HG03135 (cell line): ENCODE results near the gene ITCH.
"Not testable (repeated sequence)": the region's sequence is repeated elsewhere in the genome, so short reads cannot be mapped to it uniquely, and the experiment has no call there.

Experiments
- ATAC-seq: cut with Tn5 transposase; IDR thresholded peaks from one replicate; pipeline ENCODE4 v1.9.1; 2021; ENCODE audit warnings: mild to moderate bottlenecking, moderate library complexity; ENCODE audit not compliant: unreplicated experiment

ITCH gene

GRCh38 chr20:34449674-34450592 lies 86.9 kb downstream of the ITCH start:
- no peak for ATAC-seq

- no peak for ATAC-seq
These were observed 89.4 kb downstream of the ITCH start for GRCh38 chr20:34452281-34452982.

- no peak for ATAC-seq
These were observed 95.6 kb downstream of the ITCH start for GRCh38 chr20:34458631-34459030.

GRCh38 chr20:34459209-34459897 lies 96.3 kb downstream of the ITCH start:
- no peak for ATAC-seq

GRCh38 chr20:34461779-34462087 lies 98.7 kb downstream of the ITCH start:
- ATAC-seq: no peak

- ATAC-seq: no peak
These were observed 105.9 kb downstream of the ITCH start for GRCh38 chr20:34468951-34469350.

- no peak for ATAC-seq
These were observed 109.3 kb downstream of the ITCH start for GRCh38 chr20:34472246-34472925.

- ATAC-seq: no peak
These were observed 110.3 kb downstream of the ITCH start for GRCh38 chr20:34473262-34473883.

GRCh38 chr20:34475979-34476736 lies 113.1 kb downstream of the ITCH start:
- ATAC-seq: no peak

- ATAC-seq: no peak
These were observed 116.6 kb downstream of the ITCH start for GRCh38 chr20:34479627-34480026.

- ATAC-seq: not testable (repeated sequence)
These were observed 119.1 kb downstream of the ITCH start for GRCh38 chr20:34482154-34482553.

- not testable (repeated sequence) for ATAC-seq
These were observed 120.6 kb downstream of the ITCH start for GRCh38 chr20:34483585-34484220.

GRCh38 chr20:34485068-34485634 lies 122.1 kb downstream of the ITCH start:
- no peak for ATAC-seq

- ATAC-seq: no peak
These were observed 128.3 kb downstream of the ITCH start for GRCh38 chr20:34491226-34491931.

GRCh38 chr20:34491932-34492509 lies 128.9 kb downstream of the ITCH start:
- ATAC-seq: no peak

- no peak for ATAC-seq
These were observed 130.6 kb downstream of the ITCH start for GRCh38 chr20:34493646-34494045.

GRCh38 chr20:34495307-34495706 lies 132.2 kb downstream of the ITCH start:
- ATAC-seq: no peak

GRCh38 chr20:34495916-34496315 lies 132.8 kb downstream of the ITCH start:
- ATAC-seq: no peak
